ENCODE results near the gene MZT2B.
"Not testable (repeated sequence)": the region's sequence is repeated elsewhere in the genome, so short reads cannot be mapped to it uniquely, and the experiment has no call there.

The MZT2B gene

DNA sequence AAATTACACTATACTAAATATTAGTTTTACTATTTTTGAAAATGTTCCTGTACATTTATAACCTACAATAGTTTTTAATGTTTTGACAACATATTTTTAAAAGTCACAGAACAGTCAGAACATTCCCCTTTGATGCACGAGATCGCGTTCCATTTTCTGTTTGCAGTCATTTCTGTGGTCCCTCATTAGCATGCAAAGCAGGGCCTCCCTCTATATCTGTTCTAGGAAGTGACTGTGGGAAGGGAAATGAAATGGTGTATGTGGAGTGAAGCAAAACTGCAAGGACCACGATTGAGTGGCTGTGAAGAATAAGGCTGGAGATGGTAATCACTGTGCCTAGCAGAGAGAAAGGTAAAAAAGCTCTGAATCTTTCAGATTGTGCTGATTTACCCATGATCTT, 40.5 kb downstream of the MZT2B start:
- H3K27ac ChIP-seq; H3K4me1 ChIP-seq (ENCODE audit: control insufficient read depth in 1 of 2, insufficient read depth in 1 of 2, low read depth in 1 of 2, low read length in 1 of 2); H3K36me3 ChIP-seq; H3K9me3 ChIP-seq; H3K4me3 ChIP-seq (ENCODE audit: low read depth in 1 of 2, low read length in 1 of 2): not testable (repeated sequence)
- peaks cover 16% of the 10 kb centered on the region for H3K27me3 ChIP-seq

DNA sequence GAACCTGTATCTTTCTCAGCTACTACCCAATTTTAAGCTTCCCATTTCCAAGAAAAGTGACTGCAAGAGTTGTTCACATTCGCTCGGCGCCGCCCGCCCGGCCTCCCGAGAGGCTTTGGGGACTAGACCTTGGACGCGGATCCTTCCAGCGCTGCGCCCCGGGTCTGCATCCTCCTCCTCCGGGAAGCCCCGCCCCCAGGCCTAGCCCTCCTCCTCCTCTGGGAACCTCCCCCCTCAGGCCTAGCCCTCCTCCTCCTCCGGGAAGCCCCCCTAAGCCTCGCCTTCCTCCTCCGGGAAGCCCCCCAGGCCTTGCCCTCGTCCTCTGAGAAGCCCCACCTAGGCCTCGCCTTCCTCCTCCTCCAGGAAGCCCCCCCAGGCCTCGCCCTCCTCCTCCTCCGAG, 45.9 kb downstream of the MZT2B start:
- not testable (repeated sequence) for H3K9me3 ChIP-seq; H3K36me3 ChIP-seq; H3K27me3 ChIP-seq; H3K4me1 ChIP-seq (ENCODE audit: control insufficient read depth in 1 of 2, insufficient read depth in 1 of 2, low read depth in 1 of 2, low read length in 1 of 2); H3K27ac ChIP-seq; H3K4me3 ChIP-seq (ENCODE audit: low read depth in 1 of 2, low read length in 1 of 2)

DNA sequence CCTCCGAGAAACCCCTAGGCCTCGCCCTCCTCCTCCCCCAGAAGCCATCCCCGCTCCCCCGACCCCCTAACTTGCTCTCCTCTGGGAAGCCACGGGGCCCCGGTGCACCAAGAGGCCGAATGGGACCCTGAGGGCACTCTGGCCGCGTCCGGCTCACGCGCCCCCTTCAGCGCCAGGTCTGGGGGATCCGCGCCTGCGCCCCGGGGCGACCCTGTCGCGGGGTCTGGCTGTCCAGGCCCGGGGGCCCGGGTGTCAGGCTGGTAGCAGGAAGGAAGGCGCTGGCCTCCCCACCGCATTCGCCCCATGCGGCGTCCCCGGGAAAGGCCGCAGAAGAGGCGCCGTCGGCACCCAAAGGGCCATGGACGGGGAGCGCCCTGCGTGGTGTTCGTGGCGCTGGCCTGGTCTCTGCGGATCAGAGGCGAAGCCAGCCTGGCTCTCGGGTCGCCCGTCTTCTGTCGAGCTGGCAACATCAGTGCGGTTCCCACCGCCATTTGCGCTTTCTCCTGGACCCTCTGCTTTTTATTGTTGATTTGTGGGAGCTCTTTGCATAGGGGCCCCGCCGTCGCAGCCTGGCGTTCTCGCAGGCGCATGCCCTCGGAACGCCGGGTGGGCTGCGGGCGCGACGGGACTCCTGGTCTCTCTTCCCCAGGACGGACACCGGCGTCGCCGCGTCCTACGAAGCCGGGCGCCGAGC, 46.6 kb downstream of the MZT2B start:
- H3K27ac ChIP-seq; H3K9me3 ChIP-seq; H3K27me3 ChIP-seq; H3K36me3 ChIP-seq; H3K4me1 ChIP-seq (ENCODE audit: control insufficient read depth in 1 of 2, insufficient read depth in 1 of 2, low read depth in 1 of 2, low read length in 1 of 2); H3K4me3 ChIP-seq (ENCODE audit: low read depth in 1 of 2, low read length in 1 of 2): not testable (repeated sequence)

DNA sequence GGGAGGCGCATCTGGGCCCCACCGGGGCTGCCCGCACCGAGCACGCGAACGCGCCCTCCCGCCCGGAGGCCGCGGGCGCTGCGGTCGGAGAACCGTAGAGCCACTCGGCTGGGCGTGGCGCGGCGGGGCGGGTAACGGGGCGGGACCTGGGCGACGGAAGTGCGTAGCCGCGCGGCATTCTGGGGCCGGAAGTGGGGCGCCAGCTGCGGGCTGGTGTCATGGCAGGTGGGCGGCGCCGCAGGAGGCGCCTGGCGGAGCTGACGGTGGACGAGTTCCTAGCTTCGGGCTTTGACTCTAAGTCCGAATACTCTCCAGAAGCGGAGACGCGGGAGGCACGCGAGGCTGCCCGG, 47.1 kb downstream of the MZT2B start:
- not testable (repeated sequence) for H3K27ac ChIP-seq; H3K27me3 ChIP-seq; H3K9me3 ChIP-seq; H3K36me3 ChIP-seq; H3K4me3 ChIP-seq (ENCODE audit: low read depth in 1 of 2, low read length in 1 of 2); H3K4me1 ChIP-seq (ENCODE audit: control insufficient read depth in 1 of 2, insufficient read depth in 1 of 2, low read depth in 1 of 2, low read length in 1 of 2)

DNA sequence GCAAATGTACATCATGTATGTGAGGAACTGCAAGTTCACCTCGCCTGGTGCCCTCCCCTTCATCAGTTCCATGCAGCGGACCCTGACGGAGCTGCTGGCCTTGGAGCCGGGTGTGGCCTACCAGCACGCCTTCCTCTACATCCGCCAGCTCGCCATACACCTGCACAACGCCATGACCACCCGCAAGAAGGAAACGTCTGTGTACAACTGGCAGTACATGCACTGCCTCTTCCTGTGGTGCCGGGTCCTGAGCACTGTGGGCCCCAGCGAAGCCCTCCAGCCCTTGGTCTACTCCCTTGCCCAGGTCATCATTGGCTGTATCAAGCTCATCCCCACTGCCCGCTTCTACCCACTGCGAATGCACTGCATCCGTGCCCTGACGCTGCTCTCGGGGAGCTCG, 48.3 kb downstream of the MZT2B start:
- not testable (repeated sequence) for H3K9me3 ChIP-seq; H3K27ac ChIP-seq; H3K27me3 ChIP-seq; H3K36me3 ChIP-seq; H3K4me1 ChIP-seq (ENCODE audit: control insufficient read depth in 1 of 2, insufficient read depth in 1 of 2, low read depth in 1 of 2, low read length in 1 of 2); H3K4me3 ChIP-seq (ENCODE audit: low read depth in 1 of 2, low read length in 1 of 2)

DNA sequence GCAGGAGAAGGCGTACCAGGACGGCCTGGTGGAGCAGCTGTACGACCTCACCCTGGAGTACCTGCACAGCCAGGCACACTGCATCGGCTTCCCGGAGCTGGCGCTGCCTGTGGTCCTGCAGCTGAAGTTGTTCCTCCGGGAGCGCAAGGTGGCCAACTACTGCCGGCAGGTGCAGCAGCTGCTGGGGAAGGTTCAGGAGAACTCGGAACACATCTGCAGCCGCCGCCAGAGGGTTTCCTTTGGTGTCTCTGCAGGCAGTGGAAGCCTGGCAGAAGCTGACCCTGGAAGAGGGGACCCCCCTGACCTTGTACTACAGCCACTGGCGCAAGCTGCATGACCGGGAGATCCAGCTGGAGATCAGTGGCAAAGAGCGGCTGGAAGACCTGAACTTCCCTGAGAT, 48.8 kb downstream of the MZT2B start:
- not testable (repeated sequence) for H3K27ac ChIP-seq; H3K4me1 ChIP-seq (ENCODE audit: control insufficient read depth in 1 of 2, insufficient read depth in 1 of 2, low read depth in 1 of 2, low read length in 1 of 2); H3K27me3 ChIP-seq; H3K36me3 ChIP-seq; H3K4me3 ChIP-seq (ENCODE audit: low read depth in 1 of 2, low read length in 1 of 2); H3K9me3 ChIP-seq

DNA sequence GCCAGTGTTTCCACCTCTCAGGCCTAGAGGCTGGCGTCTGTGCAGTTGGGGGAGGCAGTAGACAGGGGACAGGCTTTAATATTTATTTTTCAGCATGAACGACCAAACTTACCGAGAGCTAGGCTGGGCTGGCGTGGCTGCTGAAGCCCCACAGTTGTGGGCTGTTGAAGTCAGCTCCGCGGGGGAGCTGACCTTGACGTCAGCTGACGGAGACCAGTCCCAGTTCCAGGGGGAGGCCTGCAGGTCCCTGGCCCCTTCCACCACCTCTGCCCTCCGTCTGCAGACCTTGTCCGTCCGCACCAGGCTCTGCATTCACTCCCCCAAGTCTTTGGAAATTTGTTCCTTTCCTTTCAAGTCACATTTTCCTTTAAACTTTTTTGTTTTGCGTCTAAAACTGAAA, 49.6 kb downstream of the MZT2B start:
- no peaks in the 10 kb centered on the region for H3K9me3 ChIP-seq
- H3K27ac ChIP-seq, result no peak overlapping the region
- TF ChIP-seq, protein P1, sequence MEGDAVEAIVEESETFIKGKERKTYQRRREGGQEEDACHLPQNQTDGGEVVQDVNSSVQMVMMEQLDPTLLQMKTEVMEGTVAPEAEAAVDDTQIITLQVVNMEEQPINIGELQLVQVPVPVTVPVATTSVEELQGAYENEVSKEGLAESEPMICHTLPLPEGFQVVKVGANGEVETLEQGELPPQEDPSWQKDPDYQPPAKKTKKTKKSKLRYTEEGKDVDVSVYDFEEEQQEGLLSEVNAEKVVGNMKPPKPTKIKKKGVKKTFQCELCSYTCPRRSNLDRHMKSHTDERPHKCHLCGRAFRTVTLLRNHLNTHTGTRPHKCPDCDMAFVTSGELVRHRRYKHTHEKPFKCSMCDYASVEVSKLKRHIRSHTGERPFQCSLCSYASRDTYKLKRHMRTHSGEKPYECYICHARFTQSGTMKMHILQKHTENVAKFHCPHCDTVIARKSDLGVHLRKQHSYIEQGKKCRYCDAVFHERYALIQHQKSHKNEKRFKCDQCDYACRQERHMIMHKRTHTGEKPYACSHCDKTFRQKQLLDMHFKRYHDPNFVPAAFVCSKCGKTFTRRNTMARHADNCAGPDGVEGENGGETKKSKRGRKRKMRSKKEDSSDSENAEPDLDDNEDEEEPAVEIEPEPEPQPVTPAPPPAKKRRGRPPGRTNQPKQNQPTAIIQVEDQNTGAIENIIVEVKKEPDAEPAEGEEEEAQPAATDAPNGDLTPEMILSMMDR (IDR thresholded peaks at IDR 0.05), result no peak
- H3K36me3 ChIP-seq, result no peaks in the 10 kb centered on the region
- H3K4me1 ChIP-seq (ENCODE audit: control insufficient read depth in 1 of 2, insufficient read depth in 1 of 2, low read depth in 1 of 2, low read length in 1 of 2), result no peaks in the 10 kb centered on the region
- H3K4me3 ChIP-seq (ENCODE audit: low read depth in 1 of 2, low read length in 1 of 2), result no peak overlapping the region
- H3K27me3 ChIP-seq, result peaks cover 6% of the 10 kb centered on the region

DNA sequence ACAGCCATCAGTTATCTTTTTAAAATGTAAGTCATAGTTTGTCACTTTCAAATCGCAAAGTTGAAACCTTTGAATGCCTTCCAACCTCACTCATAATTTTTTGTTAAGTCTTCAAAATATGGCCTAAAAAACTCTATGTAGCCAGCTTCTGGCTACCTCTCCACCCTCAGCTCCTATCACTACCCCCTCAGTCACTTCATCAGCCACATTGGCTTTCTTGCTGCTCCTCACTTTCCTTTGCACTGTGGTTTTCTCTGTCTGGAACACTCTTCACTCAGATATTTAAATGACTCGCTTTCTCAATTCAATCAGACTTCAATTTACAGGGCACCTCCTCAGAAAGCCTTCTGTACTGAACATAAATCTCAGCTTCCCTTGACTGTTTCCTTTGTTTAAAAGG, 51.0 kb downstream of the MZT2B start:
- H3K9me3 ChIP-seq; H3K4me1 ChIP-seq (ENCODE audit: control insufficient read depth in 1 of 2, insufficient read depth in 1 of 2, low read depth in 1 of 2, low read length in 1 of 2); H3K36me3 ChIP-seq; H3K27me3 ChIP-seq; H3K27ac ChIP-seq; H3K4me3 ChIP-seq (ENCODE audit: low read depth in 1 of 2, low read length in 1 of 2): not testable (repeated sequence)

DNA sequence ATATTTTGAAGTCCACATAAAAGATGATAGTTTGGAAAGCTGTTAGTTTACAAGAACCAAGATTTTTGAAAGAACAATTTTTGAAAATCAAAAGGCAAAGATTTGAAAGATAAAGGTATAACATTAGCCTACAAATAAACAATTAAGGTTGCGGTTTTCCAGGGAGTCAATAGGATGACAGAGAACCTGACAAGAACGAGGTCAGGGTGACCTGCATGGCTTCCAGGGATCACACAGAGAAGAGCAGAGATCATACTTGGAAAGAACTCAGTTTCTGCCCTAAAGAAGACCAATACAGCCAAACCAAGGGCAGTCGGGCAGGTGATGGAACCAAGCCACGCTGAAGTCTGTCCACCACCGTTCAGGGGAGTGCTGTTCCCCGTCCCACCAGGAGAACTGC, 57.5 kb downstream of the MZT2B start:
- not testable (repeated sequence) for H3K4me1 ChIP-seq (ENCODE audit: control insufficient read depth in 1 of 2, insufficient read depth in 1 of 2, low read depth in 1 of 2, low read length in 1 of 2); H3K36me3 ChIP-seq; H3K4me3 ChIP-seq (ENCODE audit: low read depth in 1 of 2, low read length in 1 of 2); H3K9me3 ChIP-seq; H3K27ac ChIP-seq
- H3K27me3 ChIP-seq, result peaks cover 11% of the 10 kb centered on the region
